IgD-negative memory B cell (primary cell): Measurements from ENCODE around the gene CD22. TPM values are rescaled to one million over a fixed set of nuclear protein-coding genes. Genes with fewer than 3 reads are reported as not detected.
A peak's percentile ranks its signal among the peaks of the same experiment; 100 is the strongest.
"Not testable (repeated sequence)": the region's sequence is repeated elsewhere in the genome, so short reads cannot be mapped to it uniquely, and the experiment has no call there.

Source experiments
- H3K27ac Mint-ChIP-seq, 3 donors: one replicate each; pipeline ENCODE4 v1.8.0; 2020 to 2022; ENCODE audit warnings: mild to moderate bottlenecking in 3 of 3, mixed read lengths in 3 of 3, moderate library complexity in 1 of 3
- H3K27me3 Mint-ChIP-seq: one replicate; pipeline ENCODE4 v1.8.0; 2021; ENCODE audit warnings: mixed read lengths
- H3K36me3 Mint-ChIP-seq: one replicate; pipeline ENCODE4 v1.8.0; 2020; ENCODE audit warnings: mild to moderate bottlenecking, mixed read lengths
- H3K4me1 Mint-ChIP-seq, 3 donors: one replicate each; pipeline ENCODE4 v1.8.0; 2020 to 2022; ENCODE audit warnings: mixed read lengths in 3 of 3, mild to moderate bottlenecking in 1 of 3
- H3K4me3 Mint-ChIP-seq, 4 donors: one replicate each; pipeline ENCODE4 v1.8.0; 2020 to 2022; ENCODE audit warnings: mild to moderate bottlenecking in 4 of 4, mixed read lengths in 4 of 4, moderate library complexity in 3 of 4
- H3K9me3 Mint-ChIP-seq, 3 donors: one replicate each; pipeline ENCODE4 v1.8.0; 2020 to 2021; ENCODE audit warnings: mixed read lengths in 3 of 3, mild to moderate bottlenecking in 1 of 3
- polyA plus RNA-seq: library from polyadenylated mRNA; unstranded; fragments of 300-500 nt; fragmentation: Illumina TruSeq; gene quantifications from one replicate; pipeline ENCODE4 v1.2.3, GENCODE V29; 2021

Gene CD22
- polyA plus RNA-seq, 1 donor from 2014 or later = 494 TPM

GRCh38 chr19:35360880-35361420 is 32.0 kb downstream of the CD22 start:
- Mint-ChIP-seq H3K27ac (no peak overlapping the region), H3K4me3 (no peak overlapping the region), H3K9me3 (peaks cover 0 to 2% (median 0%) of the 10 kb centered on the region in 3 donors), H3K36me3 (no peaks in the 10 kb centered on the region), H3K4me1 (peaks cover 0 to 4% (median 1%) of the 10 kb centered on the region in 3 donors), H3K27me3 (peaks cover 3% of the 10 kb centered on the region)

- peaks cover 0 to 4% (median 1%) of the 10 kb centered on the region in 3 donors for H3K4me1 Mint-ChIP-seq
- H3K9me3 Mint-ChIP-seq = peaks cover 0 to 2% (median 0%) of the 10 kb centered on the region in 3 donors
- peaks cover 3% of the 10 kb centered on the region for H3K27me3 Mint-ChIP-seq
- H3K4me3 Mint-ChIP-seq = peak overlapping the region in 1 of 4 donors; percentile 12
- H3K27ac Mint-ChIP-seq = no peak overlapping the region
- H3K36me3 Mint-ChIP-seq = no peaks in the 10 kb centered on the region
Observed at GRCh38 chr19:35362261-35363000, 33.4 kb downstream of the CD22 start.

DNA sequence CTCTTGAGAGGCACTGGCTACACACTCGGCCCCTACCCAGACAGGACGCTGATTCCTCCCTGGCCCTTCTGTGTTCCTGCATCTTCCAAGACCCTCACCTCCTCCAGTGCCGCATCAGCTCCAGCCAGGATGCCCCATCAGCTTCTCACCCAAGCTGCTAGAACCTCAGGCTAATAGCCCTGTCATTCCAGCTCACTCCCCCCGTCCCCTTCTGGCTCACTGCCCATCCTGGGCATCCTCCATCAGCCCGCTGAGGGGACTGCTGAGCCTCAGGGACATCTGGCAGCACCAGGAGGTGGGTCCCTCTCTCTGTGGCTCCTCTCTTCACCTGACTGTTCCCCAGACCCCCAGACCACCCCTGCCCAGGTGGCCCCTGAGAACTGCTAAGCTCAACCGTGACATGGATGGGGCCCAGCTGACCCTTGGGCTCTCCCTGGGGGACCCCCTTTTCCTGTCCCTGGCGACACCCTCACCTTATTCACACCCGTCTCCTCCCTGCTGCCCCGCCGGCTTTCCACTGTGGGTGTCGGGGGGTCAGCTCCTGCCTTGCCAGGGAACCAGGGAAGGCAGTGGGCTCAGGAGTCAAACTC is 34.1 kb downstream of the CD22 start:
- Mint-ChIP-seq H3K27me3 (peaks cover 3% of the 10 kb centered on the region), H3K27ac (no peak overlapping the region), H3K9me3 (no peaks in the 10 kb centered on the region), H3K36me3 (no peaks in the 10 kb centered on the region), H3K4me3 (no peak overlapping the region), H3K4me1 (peaks cover 0 to 1% (median 1%) of the 10 kb centered on the region in 3 donors)

DNA sequence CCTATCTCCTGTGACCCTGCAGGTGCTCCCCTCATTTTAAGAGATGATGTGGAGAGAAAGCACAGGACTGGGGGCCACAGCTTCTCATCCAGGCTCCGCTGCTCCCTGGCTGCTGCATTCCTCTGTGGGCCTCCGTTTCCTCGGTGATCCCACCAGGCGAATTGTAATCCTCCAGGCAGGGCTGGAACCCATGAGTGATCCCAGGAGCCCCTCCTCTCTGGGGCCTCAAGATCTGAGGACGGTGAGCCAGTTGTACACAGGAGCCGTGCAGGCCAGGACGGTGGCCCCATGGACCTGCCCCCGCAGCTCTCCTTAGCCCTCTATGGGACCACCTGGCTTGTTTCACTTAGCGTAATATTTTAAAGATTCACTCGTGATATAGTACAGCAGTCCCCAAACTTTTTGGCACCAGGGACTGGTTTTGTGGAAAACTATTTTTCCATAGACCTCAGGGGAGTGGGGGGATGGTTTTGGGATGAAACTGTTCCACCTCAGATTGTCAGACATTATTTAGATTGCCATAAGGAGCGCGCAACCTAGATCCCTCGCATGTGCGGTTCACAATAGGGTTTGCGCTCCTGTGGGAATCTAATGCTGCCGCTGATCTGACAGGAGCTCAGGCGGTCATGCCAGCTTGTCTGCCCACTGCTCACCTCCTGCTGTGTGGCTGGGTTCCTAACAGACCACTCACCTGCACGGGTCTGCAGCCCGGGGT is 34.9 kb downstream of the CD22 start:
- no peaks in the 10 kb centered on the region for H3K9me3 Mint-ChIP-seq
- peaks cover 0 to 1% (median 0%) of the 10 kb centered on the region in 3 donors for H3K4me1 Mint-ChIP-seq
- peaks cover 4% of the 10 kb centered on the region for H3K36me3 Mint-ChIP-seq
- peaks cover 3% of the 10 kb centered on the region for H3K27me3 Mint-ChIP-seq
- H3K27ac Mint-ChIP-seq = no peak overlapping the region
- no peak overlapping the region for H3K4me3 Mint-ChIP-seq

DNA sequence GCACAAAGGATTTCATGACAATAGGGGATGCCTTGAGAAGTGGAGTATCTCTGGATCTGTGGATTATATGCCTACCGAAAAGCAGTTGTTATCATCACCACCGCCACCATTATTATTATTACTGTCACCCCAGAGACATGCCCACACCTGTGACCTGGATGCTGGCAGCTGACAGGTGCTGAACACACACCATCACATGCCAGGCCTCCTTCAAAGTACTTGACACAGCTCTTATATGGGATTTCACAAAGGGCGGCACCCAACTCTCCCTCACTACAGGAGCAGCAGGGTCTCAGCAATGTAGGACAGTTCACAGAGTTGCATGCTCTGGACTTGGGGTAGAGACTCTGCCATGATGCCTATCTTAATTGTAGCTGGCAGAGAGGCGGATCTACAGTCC is 36.3 kb downstream of the CD22 start:
- peaks cover 0 to 2% (median 0%) of the 10 kb centered on the region in 3 donors for H3K9me3 Mint-ChIP-seq
- peaks cover 0 to 3% (median 0%) of the 10 kb centered on the region in 3 donors for H3K4me1 Mint-ChIP-seq
- peaks cover 4% of the 10 kb centered on the region for H3K27me3 Mint-ChIP-seq
- H3K27ac Mint-ChIP-seq = no peak overlapping the region
- H3K36me3 Mint-ChIP-seq = peaks cover 7% of the 10 kb centered on the region
- no peak overlapping the region for H3K4me3 Mint-ChIP-seq

GRCh38 chr19:35368378-35368777 is 39.4 kb downstream of the CD22 start:
- peaks cover 7% of the 10 kb centered on the region for H3K36me3 Mint-ChIP-seq
- peaks cover 2% of the 10 kb centered on the region for H3K27me3 Mint-ChIP-seq
- no peak overlapping the region for H3K27ac Mint-ChIP-seq
- no peak overlapping the region for H3K4me3 Mint-ChIP-seq
- peaks cover 0 to 5% (median 0%) of the 10 kb centered on the region in 3 donors for H3K4me1 Mint-ChIP-seq
- peaks cover 0 to 2% (median 0%) of the 10 kb centered on the region in 3 donors for H3K9me3 Mint-ChIP-seq

DNA sequence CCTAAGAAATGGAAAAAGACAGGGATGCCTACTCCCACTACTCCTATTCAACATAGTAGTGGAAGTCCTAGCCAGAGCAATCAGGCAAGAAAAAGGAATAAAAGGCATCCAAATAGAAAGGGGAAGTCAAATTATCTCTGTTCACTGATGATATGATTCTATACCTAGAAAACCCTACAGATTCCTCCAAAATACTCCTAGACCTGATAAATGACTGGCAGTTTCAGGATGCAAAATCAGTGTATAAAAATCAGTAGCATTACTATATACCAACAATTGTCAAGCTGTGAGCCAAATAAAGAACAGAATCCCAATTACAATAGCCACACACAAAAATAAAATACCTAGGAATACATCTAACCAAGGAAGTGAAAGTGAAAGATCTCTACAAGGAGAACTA is 40.5 kb downstream of the CD22 start:
- H3K36me3 Mint-ChIP-seq = peaks cover 7% of the 10 kb centered on the region
- no peak overlapping the region for H3K27ac Mint-ChIP-seq
- H3K4me1 Mint-ChIP-seq = peaks cover 2 to 5% (median 3%) of the 10 kb centered on the region in 3 donors
- H3K27me3 Mint-ChIP-seq = peaks cover 2% of the 10 kb centered on the region
- peaks cover 0 to 2% (median 0%) of the 10 kb centered on the region in 3 donors for H3K9me3 Mint-ChIP-seq
- H3K4me3 Mint-ChIP-seq = no peak overlapping the region

DNA sequence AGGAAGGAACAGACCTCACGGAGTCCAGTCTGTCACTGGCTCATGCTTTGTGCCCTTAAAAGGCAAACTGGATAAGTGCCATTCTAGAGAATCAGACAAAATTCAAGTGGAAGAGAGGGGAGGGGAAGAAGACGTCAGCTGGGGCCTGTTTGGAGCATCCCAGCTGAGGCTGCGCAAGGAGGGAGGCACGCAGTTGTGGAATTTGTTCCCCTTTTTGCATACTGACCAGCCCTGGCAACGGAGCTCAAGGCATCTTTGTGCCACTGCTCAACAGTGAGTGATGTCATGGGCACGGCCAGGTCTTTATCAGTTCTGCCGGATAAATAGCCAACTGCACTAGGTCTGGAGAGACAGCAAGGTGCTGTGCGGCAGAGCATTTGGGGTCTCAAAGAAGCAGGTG is 41.7 kb downstream of the CD22 start, which contains the start of gene GPR42:
GPR42 (plus strand) TSS at position 347 of the 400 bp plus-strand sequence. CDS start 292 bp downstream, outside the sequence.
- H3K9me3 Mint-ChIP-seq = peaks cover 0 to 2% (median 0%) of the 10 kb centered on the region in 3 donors
- H3K27me3 Mint-ChIP-seq = peaks cover 4% of the 10 kb centered on the region
- H3K27ac Mint-ChIP-seq = no peak within 1 kb of the TSS
- peaks cover 9 to 13% (median 13%) of the 10 kb centered on the region in 3 donors for H3K4me1 Mint-ChIP-seq
- H3K36me3 Mint-ChIP-seq = peaks cover 7% of the 10 kb centered on the region
- no peak within 1 kb of the TSS for H3K4me3 Mint-ChIP-seq

DNA sequence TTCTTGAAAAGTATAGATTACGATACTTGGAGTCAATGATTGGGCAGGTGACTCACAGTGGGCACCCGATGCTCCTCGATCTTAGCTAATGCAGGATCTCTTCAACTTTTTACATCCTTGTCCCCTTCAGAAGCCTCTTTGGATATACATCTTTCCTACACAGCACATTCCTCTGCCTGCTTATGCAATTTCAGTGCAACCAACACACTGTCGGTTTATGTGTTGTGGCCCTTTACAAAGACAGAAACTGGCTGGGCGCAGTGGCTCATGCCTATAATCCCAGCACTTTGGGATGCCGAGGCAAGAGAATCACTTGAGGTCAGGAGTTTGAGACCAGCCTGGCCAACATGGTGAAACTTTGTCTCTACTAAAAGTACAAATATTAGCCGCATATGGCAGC is 44.5 kb downstream of the CD22 start:
- Mint-ChIP-seq H3K27ac (no peak overlapping the region), H3K4me1 (peaks cover 15 to 25% (median 22%) of the 10 kb centered on the region in 3 donors), H3K36me3 (peaks cover 7% of the 10 kb centered on the region), H3K27me3 (peaks cover 4% of the 10 kb centered on the region), H3K4me3 (peak overlapping the region in 1 of 4 donors; percentile 17), H3K9me3 (peaks cover 0 to 2% (median 0%) of the 10 kb centered on the region in 3 donors)

DNA sequence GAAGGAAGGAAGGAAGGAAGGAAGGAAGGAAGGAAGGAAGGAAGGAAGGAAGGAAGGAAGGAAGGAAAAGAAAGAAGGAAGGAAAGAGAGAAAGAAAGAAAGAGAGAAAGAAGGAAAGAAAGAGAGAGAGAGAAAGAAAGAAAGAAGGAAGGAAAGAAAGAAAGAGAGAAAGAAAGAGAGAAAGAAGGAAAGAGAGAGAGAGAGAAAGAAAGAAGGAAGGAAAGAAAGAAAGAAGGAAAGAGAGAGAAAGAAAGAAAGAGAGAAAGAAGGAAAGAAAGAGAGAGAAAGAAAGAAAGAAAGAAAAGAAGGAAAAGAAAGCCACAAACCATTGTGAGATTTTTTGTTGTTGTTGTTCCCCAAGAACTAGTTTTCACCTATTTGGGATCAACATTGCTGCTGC is 45.0 kb downstream of the CD22 start:
- H3K9me3 Mint-ChIP-seq, H3K27me3 Mint-ChIP-seq, H3K27ac Mint-ChIP-seq, H3K36me3 Mint-ChIP-seq, H3K4me3 Mint-ChIP-seq: not testable (repeated sequence)
- H3K4me1 Mint-ChIP-seq = peaks cover 15 to 25% (median 22%) of the 10 kb centered on the region in 3 donors

GRCh38 chr19:35375505-35376307 is 46.7 kb downstream of the CD22 start:
- Mint-ChIP-seq H3K4me1 (peaks cover 15 to 25% (median 17%) of the 10 kb centered on the region in 3 donors), H3K9me3 (no peaks in the 10 kb centered on the region), H3K27ac (no peak overlapping the region), H3K27me3 (peaks cover 3% of the 10 kb centered on the region), H3K36me3 (no peaks in the 10 kb centered on the region), H3K4me3 (peak overlapping the region in 1 of 4 donors; percentile 36)

GRCh38 chr19:35377656-35378055 is 48.7 kb downstream of the CD22 start:
- H3K9me3 Mint-ChIP-seq = no peaks in the 10 kb centered on the region
- H3K4me3 Mint-ChIP-seq = peak overlapping the region in 1 of 4 donors; percentile 70
- H3K36me3 Mint-ChIP-seq = no peaks in the 10 kb centered on the region
- H3K27me3 Mint-ChIP-seq = peaks cover 4% of the 10 kb centered on the region
- peak overlapping the region in 1 of 3 donors; percentile 71 for H3K27ac Mint-ChIP-seq
- peaks cover 15 to 25% (median 17%) of the 10 kb centered on the region in 3 donors for H3K4me1 Mint-ChIP-seq

GRCh38 chr19:35378356-35378755 is 49.4 kb downstream of the CD22 start:
- no peak overlapping the region for H3K4me3 Mint-ChIP-seq
- peaks cover 15 to 25% (median 17%) of the 10 kb centered on the region in 3 donors for H3K4me1 Mint-ChIP-seq
- H3K36me3 Mint-ChIP-seq = no peaks in the 10 kb centered on the region
- no peak overlapping the region for H3K27ac Mint-ChIP-seq
- H3K9me3 Mint-ChIP-seq = peaks cover 0 to 1% (median 0%) of the 10 kb centered on the region in 3 donors
- peaks cover 10% of the 10 kb centered on the region for H3K27me3 Mint-ChIP-seq

DNA sequence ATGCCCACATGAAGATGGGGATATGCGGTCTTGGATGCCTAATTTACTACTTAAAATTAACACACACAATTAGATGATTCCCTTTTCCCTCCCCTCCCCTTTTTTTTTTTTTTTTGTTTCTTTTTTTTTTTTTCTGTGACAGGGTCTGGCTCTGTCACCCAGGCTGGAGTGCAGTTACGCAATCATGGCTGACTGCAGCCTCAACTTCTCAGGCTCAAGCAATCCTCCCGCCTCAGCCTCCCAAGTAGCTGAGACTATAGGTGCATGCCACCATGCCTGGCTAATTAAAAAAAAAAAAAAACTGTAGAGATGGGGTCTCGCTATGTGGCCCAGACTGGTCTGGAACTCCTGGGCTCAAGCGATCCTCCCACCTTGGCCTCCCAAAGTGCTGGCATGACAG is 50.6 kb downstream of the CD22 start:
- H3K36me3 Mint-ChIP-seq, H3K4me3 Mint-ChIP-seq, H3K9me3 Mint-ChIP-seq, H3K27me3 Mint-ChIP-seq, H3K27ac Mint-ChIP-seq: not testable (repeated sequence)
- peaks cover 11 to 23% (median 17%) of the 10 kb centered on the region in 3 donors for H3K4me1 Mint-ChIP-seq
